Measurements from ENCODE around the gene CHD9.
"Not testable (repeated sequence)": the region's sequence is repeated elsewhere in the genome, so short reads cannot be mapped to it uniquely, and the experiment has no call there.

The CHD9 gene

DNA sequence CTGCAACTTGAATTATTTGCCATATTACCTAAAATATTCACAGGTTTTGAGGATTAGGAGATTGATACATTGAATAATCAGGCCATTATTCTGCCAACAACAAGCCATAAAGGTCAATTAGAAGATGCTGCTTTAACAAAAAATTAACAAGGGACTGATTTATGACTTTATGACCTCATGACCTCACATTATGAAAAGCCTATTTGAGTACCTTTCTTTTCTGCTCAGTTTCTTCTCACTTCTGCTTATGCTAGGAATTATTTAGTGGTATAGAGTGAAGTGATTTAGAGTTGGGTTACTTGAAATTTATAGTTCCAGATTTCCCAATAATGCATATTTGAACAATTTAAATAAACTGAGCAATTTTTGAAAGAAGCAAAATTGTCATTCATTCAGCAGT, 121.6 kb downstream of the CHD9 start:
- Histone ChIP-seq H3K4me3 (ENCODE audit: low read depth, low read length, poor library complexity, severe bottlenecking) (no peak overlapping the region), H3F3A (ENCODE audit: insufficient read depth, low read length) (no peaks in the 10 kb centered on the region; the same call in 1 of the 2 replicates), H3K9ac (ENCODE audit: low read length) (no peak overlapping the region), H2AFZ (ENCODE audit: low read length) (no peak overlapping the region), H3K4me2 (ENCODE audit: low read length) (no peak overlapping the region), H4K20me1 (ENCODE audit: insufficient read depth, low read length) (no peaks in the 10 kb centered on the region), H3K27me3 (ENCODE audit: insufficient read depth, low read length) (no peaks in the 10 kb centered on the region), H3K9me2 (ENCODE audit: low read depth, low read length) (no peaks in the 10 kb centered on the region), H3K9me3 (ENCODE audit: low read length) (no peaks in the 10 kb centered on the region), H3K4me1 (ENCODE audit: insufficient read depth, low read length, severe bottlenecking) (no peaks in the 10 kb centered on the region), H3K27ac (ENCODE audit: low read depth, low read length, poor library complexity, severe bottlenecking) (no peak overlapping the region), H3K36me3 (ENCODE audit: insufficient read depth, low read length) (peaks cover 31% of the 10 kb centered on the region), H3K79me2 (ENCODE audit: insufficient read depth, low read length) (peaks cover 14% of the 10 kb centered on the region)
- TF ChIP-seq, protein P1, sequence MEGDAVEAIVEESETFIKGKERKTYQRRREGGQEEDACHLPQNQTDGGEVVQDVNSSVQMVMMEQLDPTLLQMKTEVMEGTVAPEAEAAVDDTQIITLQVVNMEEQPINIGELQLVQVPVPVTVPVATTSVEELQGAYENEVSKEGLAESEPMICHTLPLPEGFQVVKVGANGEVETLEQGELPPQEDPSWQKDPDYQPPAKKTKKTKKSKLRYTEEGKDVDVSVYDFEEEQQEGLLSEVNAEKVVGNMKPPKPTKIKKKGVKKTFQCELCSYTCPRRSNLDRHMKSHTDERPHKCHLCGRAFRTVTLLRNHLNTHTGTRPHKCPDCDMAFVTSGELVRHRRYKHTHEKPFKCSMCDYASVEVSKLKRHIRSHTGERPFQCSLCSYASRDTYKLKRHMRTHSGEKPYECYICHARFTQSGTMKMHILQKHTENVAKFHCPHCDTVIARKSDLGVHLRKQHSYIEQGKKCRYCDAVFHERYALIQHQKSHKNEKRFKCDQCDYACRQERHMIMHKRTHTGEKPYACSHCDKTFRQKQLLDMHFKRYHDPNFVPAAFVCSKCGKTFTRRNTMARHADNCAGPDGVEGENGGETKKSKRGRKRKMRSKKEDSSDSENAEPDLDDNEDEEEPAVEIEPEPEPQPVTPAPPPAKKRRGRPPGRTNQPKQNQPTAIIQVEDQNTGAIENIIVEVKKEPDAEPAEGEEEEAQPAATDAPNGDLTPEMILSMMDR (IDR thresholded peaks at IDR 0.05; ENCODE audit: low read length) = no peak
- no peak for TF ChIP-seq EZH2 (IDR thresholded peaks at IDR 0.05; ENCODE audit: borderline replicate concordance, low read length)

- H3F3A ChIP-seq (ENCODE audit: insufficient read depth, low read length) = no peaks in the 10 kb centered on the region
- H3K4me2 ChIP-seq (ENCODE audit: low read length) = no peak overlapping the region
- H3K27ac ChIP-seq (ENCODE audit: low read depth, low read length, poor library complexity, severe bottlenecking) = no peak overlapping the region
- no peak overlapping the region for H2AFZ ChIP-seq (ENCODE audit: low read length)
- no peaks in the 10 kb centered on the region for H3K9me2 ChIP-seq (ENCODE audit: low read depth, low read length)
- H3K9ac ChIP-seq (ENCODE audit: low read length) = no peak overlapping the region
- no peaks in the 10 kb centered on the region for H3K79me2 ChIP-seq (ENCODE audit: insufficient read depth, low read length)
- H3K36me3 ChIP-seq (ENCODE audit: insufficient read depth, low read length) = peaks cover 57% of the 10 kb centered on the region
- no peaks in the 10 kb centered on the region for H4K20me1 ChIP-seq (ENCODE audit: insufficient read depth, low read length)
- H3K9me3 ChIP-seq (ENCODE audit: low read length) = peaks cover 15% of the 10 kb centered on the region
- H3K4me3 ChIP-seq (ENCODE audit: low read depth, low read length, poor library complexity, severe bottlenecking) = no peak overlapping the region
- H3K27me3 ChIP-seq (ENCODE audit: insufficient read depth, low read length) = no peaks in the 10 kb centered on the region
- TF ChIP-seq, protein P1 (IDR thresholded peaks at IDR 0.05; ENCODE audit: low read length) = no peak
- no peak for TF ChIP-seq EZH2 (IDR thresholded peaks at IDR 0.05; ENCODE audit: borderline replicate concordance, low read length)
- H3K4me1 ChIP-seq (ENCODE audit: insufficient read depth, low read length, severe bottlenecking) = no peaks in the 10 kb centered on the region
Measured at GRCh38 chr16:53183442-53183841, 128.7 kb downstream of the CHD9 start.

GRCh38 chr16:53185741-53186140, 130.9 kb downstream of the CHD9 start:
- not testable (repeated sequence) for H3F3A ChIP-seq (ENCODE audit: insufficient read depth, low read length); H3K4me2 ChIP-seq (ENCODE audit: low read length); H3K79me2 ChIP-seq (ENCODE audit: insufficient read depth, low read length); H3K4me3 ChIP-seq (ENCODE audit: low read depth, low read length, poor library complexity, severe bottlenecking); H3K4me1 ChIP-seq (ENCODE audit: insufficient read depth, low read length, severe bottlenecking); H3K9me2 ChIP-seq (ENCODE audit: low read depth, low read length); H2AFZ ChIP-seq (ENCODE audit: low read length); H4K20me1 ChIP-seq (ENCODE audit: insufficient read depth, low read length); H3K27ac ChIP-seq (ENCODE audit: low read depth, low read length, poor library complexity, severe bottlenecking); H3K9ac ChIP-seq (ENCODE audit: low read length); H3K27me3 ChIP-seq (ENCODE audit: insufficient read depth, low read length)
- peaks cover 15% of the 10 kb centered on the region for H3K9me3 ChIP-seq (ENCODE audit: low read length)
- peaks cover 65% of the 10 kb centered on the region for H3K36me3 ChIP-seq (ENCODE audit: insufficient read depth, low read length)

- peaks cover 52% of the 10 kb centered on the region for H3K36me3 ChIP-seq (ENCODE audit: insufficient read depth, low read length)
- H3K4me3 ChIP-seq (ENCODE audit: low read depth, low read length, poor library complexity, severe bottlenecking) = no peak overlapping the region
- TF ChIP-seq, protein P1 (IDR thresholded peaks at IDR 0.05; ENCODE audit: low read length) = no peak
- no peak for TF ChIP-seq EZH2 (IDR thresholded peaks at IDR 0.05; ENCODE audit: borderline replicate concordance, low read length)
- peaks cover 15% of the 10 kb centered on the region for H3K9me3 ChIP-seq (ENCODE audit: low read length)
- no peaks in the 10 kb centered on the region for H4K20me1 ChIP-seq (ENCODE audit: insufficient read depth, low read length)
- H3K79me2 ChIP-seq (ENCODE audit: insufficient read depth, low read length) = peaks cover 7% of the 10 kb centered on the region; the same call in 1 of the 2 replicates
- no peaks in the 10 kb centered on the region for H3K4me1 ChIP-seq (ENCODE audit: insufficient read depth, low read length, severe bottlenecking)
- no peaks in the 10 kb centered on the region for H3K27me3 ChIP-seq (ENCODE audit: insufficient read depth, low read length)
- H3F3A ChIP-seq (ENCODE audit: insufficient read depth, low read length) = no peaks in the 10 kb centered on the region
- H3K4me2 ChIP-seq (ENCODE audit: low read length) = no peak overlapping the region
- H2AFZ ChIP-seq (ENCODE audit: low read length) = no peak overlapping the region
- H3K9ac ChIP-seq (ENCODE audit: low read length) = no peak overlapping the region
- no peaks in the 10 kb centered on the region for H3K9me2 ChIP-seq (ENCODE audit: low read depth, low read length)
- H3K27ac ChIP-seq (ENCODE audit: low read depth, low read length, poor library complexity, severe bottlenecking) = no peak overlapping the region
Measured at GRCh38 chr16:53187775-53188174, 133.0 kb downstream of the CHD9 start.

Data from OCI-LY1 (cell line).